Measurements from ENCODE around the gene MUC20. TPM values are rescaled to one million over a fixed set of nuclear protein-coding genes. Genes with fewer than 3 reads are reported as not detected.
"Not testable (repeated sequence)": the region's sequence is repeated elsewhere in the genome, so short reads cannot be mapped to it uniquely, and the experiment has no call there.

Gene MUC20
- total RNA-seq, 2 experiments from 2014 or later, result 0.85 to 1.9 TPM

- Mint-ChIP-seq H3K36me3 (peaks cover 43% of the 10 kb centered on the region), H3K4me1 (peaks cover 27% of the 10 kb centered on the region)
- H3K27me3 Mint-ChIP-seq; H3K9me3 Mint-ChIP-seq (ENCODE audit: low read depth); CTCF ChIA-PET; DNase-seq; ATAC-seq; H3K4me3 Mint-ChIP-seq; H3K27ac Mint-ChIP-seq: not testable (repeated sequence)
Observed at GRCh38 chr3:195688471-195689183, 32.2 kb upstream of the MUC20 start.

GRCh38 chr3:195689184-195690070 is 31.4 kb upstream of the MUC20 start:
- Mint-ChIP-seq H3K36me3 (peaks cover 44% of the 10 kb centered on the region), H3K4me1 (peaks cover 27% of the 10 kb centered on the region)
- H3K27ac Mint-ChIP-seq; H3K4me3 Mint-ChIP-seq; DNase-seq; H3K9me3 Mint-ChIP-seq (ENCODE audit: low read depth); CTCF ChIA-PET; ATAC-seq; H3K27me3 Mint-ChIP-seq: not testable (repeated sequence)

- Mint-ChIP-seq H3K36me3 (peaks cover 42% of the 10 kb centered on the region), H3K4me3 (no peak overlapping the region), H3K27me3 (no peaks in the 10 kb centered on the region), H3K27ac (peak overlapping the region; percentile 62), H3K4me1 (peaks cover 27% of the 10 kb centered on the region), H3K9me3 (ENCODE audit: low read depth) (no peaks in the 10 kb centered on the region)
- ATAC-seq (no peak), DNase-seq (no peak)
- CTCF ChIA-PET, result no interaction called here
Observed at GRCh38 chr3:195690951-195691350, 29.8 kb upstream of the MUC20 start.

GRCh38 chr3:195691596-195692353 is 29.0 kb upstream of the MUC20 start:
- not testable (repeated sequence) for DNase-seq; H3K9me3 Mint-ChIP-seq (ENCODE audit: low read depth); ATAC-seq; H3K4me3 Mint-ChIP-seq; H3K27me3 Mint-ChIP-seq
- Mint-ChIP-seq H3K4me1 (peaks cover 27% of the 10 kb centered on the region), H3K27ac (peak overlapping the region; percentile 59), H3K36me3 (peaks cover 43% of the 10 kb centered on the region)
- CTCF ChIA-PET, result interaction anchor here (1.3 kb wide), 1 partner anchor 12 kb away, joined by 3 read pairs; no protein-coding TSS in a partner anchor

- H3K36me3 Mint-ChIP-seq, result peaks cover 45% of the 10 kb centered on the region
- CTCF ChIA-PET, result interaction anchor here (1.3 kb wide), 1 partner anchor 11 kb away, joined by 3 read pairs; no protein-coding TSS in a partner anchor
- no peaks in the 10 kb centered on the region for H3K27me3 Mint-ChIP-seq
- H3K27ac Mint-ChIP-seq, result no peak overlapping the region
- H3K9me3 Mint-ChIP-seq (ENCODE audit: low read depth), result no peaks in the 10 kb centered on the region
- no peak overlapping the region for H3K4me3 Mint-ChIP-seq
- H3K4me1 Mint-ChIP-seq, result peaks cover 27% of the 10 kb centered on the region
- no peak for ATAC-seq
- no peak for DNase-seq
Observed at GRCh38 chr3:195692354-195692685, 28.5 kb upstream of the MUC20 start.

GRCh38 chr3:195692781-195693427 is 27.9 kb upstream of the MUC20 start:
- H3K9me3 Mint-ChIP-seq (ENCODE audit: low read depth), result no peaks in the 10 kb centered on the region
- CTCF ChIA-PET, result interaction anchor here (1.3 kb wide), 1 partner anchor 10 kb away, joined by 3 read pairs; no protein-coding TSS in a partner anchor
- H3K36me3 Mint-ChIP-seq, result peaks cover 42% of the 10 kb centered on the region
- DNase-seq, result no peak
- ATAC-seq, result no peak
- H3K4me3 Mint-ChIP-seq, result no peak overlapping the region
- no peak overlapping the region for H3K27ac Mint-ChIP-seq
- no peaks in the 10 kb centered on the region for H3K27me3 Mint-ChIP-seq
- peaks cover 25% of the 10 kb centered on the region for H3K4me1 Mint-ChIP-seq

- peaks cover 42% of the 10 kb centered on the region for H3K36me3 Mint-ChIP-seq
- ATAC-seq (no peak), DNase-seq (no peak)
- H3K27me3 Mint-ChIP-seq, result no peaks in the 10 kb centered on the region
- CTCF ChIA-PET, result no interaction called here
- H3K4me1 Mint-ChIP-seq, result peaks cover 25% of the 10 kb centered on the region
- H3K4me3 Mint-ChIP-seq, result no peak overlapping the region
- H3K27ac Mint-ChIP-seq, result no peak overlapping the region
- H3K9me3 Mint-ChIP-seq (ENCODE audit: low read depth), result no peaks in the 10 kb centered on the region
Observed at GRCh38 chr3:195693428-195694216, 27.2 kb upstream of the MUC20 start.

- CTCF ChIA-PET; H3K9me3 Mint-ChIP-seq (ENCODE audit: low read depth); H3K4me3 Mint-ChIP-seq; ATAC-seq; DNase-seq; H3K27ac Mint-ChIP-seq; H3K27me3 Mint-ChIP-seq: not testable (repeated sequence)
- H3K4me1 Mint-ChIP-seq, result peaks cover 20% of the 10 kb centered on the region
- peaks cover 39% of the 10 kb centered on the region for H3K36me3 Mint-ChIP-seq
Observed at GRCh38 chr3:195694217-195695076, 26.3 kb upstream of the MUC20 start.

GRCh38 chr3:195696632-195697278 is 24.0 kb upstream of the MUC20 start:
- no peaks in the 10 kb centered on the region for H3K9me3 Mint-ChIP-seq (ENCODE audit: low read depth)
- H3K36me3 Mint-ChIP-seq, result peaks cover 37% of the 10 kb centered on the region
- no peak overlapping the region for H3K27ac Mint-ChIP-seq
- no peak overlapping the region for H3K4me3 Mint-ChIP-seq
- no peaks in the 10 kb centered on the region for H3K27me3 Mint-ChIP-seq
- ATAC-seq (no peak), DNase-seq (no peak)
- H3K4me1 Mint-ChIP-seq, result peaks cover 10% of the 10 kb centered on the region
- CTCF ChIA-PET, result interaction anchor here (1.3 kb wide), 1 partner anchor 13 kb away, joined by 5 read pairs; no protein-coding TSS in a partner anchor

- H3K27ac Mint-ChIP-seq, result no peak overlapping the region
- CTCF ChIA-PET, result interaction anchor here (1.3 kb wide), 1 partner anchor 12 kb away, joined by 5 read pairs; no protein-coding TSS in a partner anchor
Observed at GRCh38 chr3:195697582-195698324, 23.0 kb upstream of the MUC20 start.

GRCh38 chr3:195698325-195698646 is 22.5 kb upstream of the MUC20 start:
- Mint-ChIP-seq H3K9me3 (ENCODE audit: low read depth) (no peaks in the 10 kb centered on the region), H3K27me3 (no peaks in the 10 kb centered on the region), H3K36me3 (peaks cover 24% of the 10 kb centered on the region), H3K4me3 (no peak overlapping the region), H3K27ac (no peak overlapping the region), H3K4me1 (no peaks in the 10 kb centered on the region)
- DNase-seq (no peak), ATAC-seq (no peak)
- CTCF ChIA-PET, result no interaction called here

More at GRCh38 chr3:195697582-195698324, 23.0 kb upstream of the MUC20 start:
- H3K36me3 Mint-ChIP-seq, result peaks cover 27% of the 10 kb centered on the region
- no peaks in the 10 kb centered on the region for H3K9me3 Mint-ChIP-seq (ENCODE audit: low read depth)
- no peak overlapping the region for H3K4me3 Mint-ChIP-seq
- no peaks in the 10 kb centered on the region for H3K27me3 Mint-ChIP-seq
- ATAC-seq (no peak), DNase-seq (no peak)
- H3K4me1 Mint-ChIP-seq, result no peaks in the 10 kb centered on the region

Data from activated CD8-positive, alpha-beta memory T cell treated with anti-CD3 and anti-CD28 coated beads, Interleukin-2, amount 10 ng/mL, durations not matched to agents 7 days and 5 days (primary cell).